Astrocyte (in vitro differentiated cells and primary cell): ENCODE measurements around the gene SUFU.

Source experiments
- EZH2 ChIP-seq: IDR thresholded peaks from 2 replicates; pipeline ENCODE4 v1.6.1; 2012; ENCODE audit warnings: mild to moderate bottlenecking, low read length, inconsistent platforms; ENCODE audit not compliant: insufficient read depth
- TF ChIP-seq, protein P1 (sequence below): IDR thresholded peaks from 2 replicates; pipeline ENCODE4 v1.5.1; 2011; ENCODE audit warnings: low read depth, mild to moderate bottlenecking, inconsistent platforms, low read length, moderate library complexity; ENCODE audit not compliant: insufficient read depth

GRCh38 chr10:102632394-102633111, 128.8 kb downstream of the SUFU start:
- TF ChIP-seq, protein P1, sequence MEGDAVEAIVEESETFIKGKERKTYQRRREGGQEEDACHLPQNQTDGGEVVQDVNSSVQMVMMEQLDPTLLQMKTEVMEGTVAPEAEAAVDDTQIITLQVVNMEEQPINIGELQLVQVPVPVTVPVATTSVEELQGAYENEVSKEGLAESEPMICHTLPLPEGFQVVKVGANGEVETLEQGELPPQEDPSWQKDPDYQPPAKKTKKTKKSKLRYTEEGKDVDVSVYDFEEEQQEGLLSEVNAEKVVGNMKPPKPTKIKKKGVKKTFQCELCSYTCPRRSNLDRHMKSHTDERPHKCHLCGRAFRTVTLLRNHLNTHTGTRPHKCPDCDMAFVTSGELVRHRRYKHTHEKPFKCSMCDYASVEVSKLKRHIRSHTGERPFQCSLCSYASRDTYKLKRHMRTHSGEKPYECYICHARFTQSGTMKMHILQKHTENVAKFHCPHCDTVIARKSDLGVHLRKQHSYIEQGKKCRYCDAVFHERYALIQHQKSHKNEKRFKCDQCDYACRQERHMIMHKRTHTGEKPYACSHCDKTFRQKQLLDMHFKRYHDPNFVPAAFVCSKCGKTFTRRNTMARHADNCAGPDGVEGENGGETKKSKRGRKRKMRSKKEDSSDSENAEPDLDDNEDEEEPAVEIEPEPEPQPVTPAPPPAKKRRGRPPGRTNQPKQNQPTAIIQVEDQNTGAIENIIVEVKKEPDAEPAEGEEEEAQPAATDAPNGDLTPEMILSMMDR: no peak
- TF ChIP-seq EZH2: no peak
